Measurements from ENCODE around the gene HCFC1.
"Not testable (repeated sequence)": the region's sequence is repeated elsewhere in the genome, so short reads cannot be mapped to it uniquely, and the experiment has no call there.

GRCh38 chrX:153980394-153980793 lies 8.8 kb upstream of the HCFC1 start:
- TF ChIP-seq CTCF (conservative IDR thresholded peaks at IDR 0.05); EZH2 (IDR thresholded peaks at IDR 0.05; ENCODE audit: low read depth): not testable (repeated sequence)
